NCI-H1417 treated with DMSO at 0.1 percent for 48 hours (cell line): Measurements from ENCODE around the gene CLCN4.

Source experiments
- DNase-seq: peaks from one replicate; lab custom pipeline; 2025; lab: John Stamatoyannopoulos, UW

Gene CLCN4

GRCh38 chrX:10243106-10243505 lies 86.3 kb downstream of the CLCN4 start:
- no peak for DNase-seq

GRCh38 chrX:10244915-10245622 lies 88.3 kb downstream of the CLCN4 start:
- DNase-seq: no peak

GRCh38 chrX:10245886-10246285 lies 89.1 kb downstream of the CLCN4 start:
- no peak for DNase-seq

- DNase-seq: no peak
Observed at GRCh38 chrX:10246297-10246696, 89.5 kb downstream of the CLCN4 start.

GRCh38 chrX:10246846-10247245 lies 90.1 kb downstream of the CLCN4 start:
- no peak for DNase-seq

- no peak for DNase-seq
Observed at GRCh38 chrX:10254739-10255138, 98.0 kb downstream of the CLCN4 start.

- DNase-seq: no peak
Observed at GRCh38 chrX:10259716-10260115, 102.9 kb downstream of the CLCN4 start.

GRCh38 chrX:10265775-10266174 lies 109.0 kb downstream of the CLCN4 start:
- no peak for DNase-seq

- DNase-seq: no peak
Observed at GRCh38 chrX:10278716-10279115, 121.9 kb downstream of the CLCN4 start.

GRCh38 chrX:10280071-10280470 lies 123.3 kb downstream of the CLCN4 start:
- no peak for DNase-seq

- DNase-seq: no peak
Observed at GRCh38 chrX:10282490-10282889, 125.7 kb downstream of the CLCN4 start.

- DNase-seq: no peak
Observed at GRCh38 chrX:10286195-10286594, 129.4 kb downstream of the CLCN4 start.
